ENCODE data around the gene UNC80. TPM values are rescaled to one million over a fixed set of nuclear protein-coding genes. Genes with fewer than 3 reads are reported as not detected.

The UNC80 gene
- total RNA-seq, 4 donors from 2014 or later: not detected

DNA sequence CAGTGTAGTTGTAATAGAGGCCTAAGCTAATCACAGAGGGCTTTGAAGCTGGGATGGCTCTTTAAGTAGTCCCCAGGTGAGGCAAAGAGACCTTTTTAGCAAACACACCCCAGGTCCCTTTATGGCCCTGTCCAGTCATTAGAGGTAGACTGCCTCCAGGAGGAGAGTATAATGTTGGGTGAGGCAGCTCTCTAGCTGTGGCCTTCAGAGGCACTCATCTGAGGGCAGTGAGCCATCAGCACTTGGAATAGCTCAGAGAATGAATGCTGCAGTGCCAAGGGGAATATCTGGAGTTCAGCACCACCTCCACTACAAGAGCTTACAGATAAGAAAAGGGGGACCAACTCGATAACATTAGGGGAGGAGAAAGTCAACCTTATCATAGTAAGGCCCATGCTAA is 52.8 kb downstream of the UNC80 start:
- TF ChIP-seq, protein P1, sequence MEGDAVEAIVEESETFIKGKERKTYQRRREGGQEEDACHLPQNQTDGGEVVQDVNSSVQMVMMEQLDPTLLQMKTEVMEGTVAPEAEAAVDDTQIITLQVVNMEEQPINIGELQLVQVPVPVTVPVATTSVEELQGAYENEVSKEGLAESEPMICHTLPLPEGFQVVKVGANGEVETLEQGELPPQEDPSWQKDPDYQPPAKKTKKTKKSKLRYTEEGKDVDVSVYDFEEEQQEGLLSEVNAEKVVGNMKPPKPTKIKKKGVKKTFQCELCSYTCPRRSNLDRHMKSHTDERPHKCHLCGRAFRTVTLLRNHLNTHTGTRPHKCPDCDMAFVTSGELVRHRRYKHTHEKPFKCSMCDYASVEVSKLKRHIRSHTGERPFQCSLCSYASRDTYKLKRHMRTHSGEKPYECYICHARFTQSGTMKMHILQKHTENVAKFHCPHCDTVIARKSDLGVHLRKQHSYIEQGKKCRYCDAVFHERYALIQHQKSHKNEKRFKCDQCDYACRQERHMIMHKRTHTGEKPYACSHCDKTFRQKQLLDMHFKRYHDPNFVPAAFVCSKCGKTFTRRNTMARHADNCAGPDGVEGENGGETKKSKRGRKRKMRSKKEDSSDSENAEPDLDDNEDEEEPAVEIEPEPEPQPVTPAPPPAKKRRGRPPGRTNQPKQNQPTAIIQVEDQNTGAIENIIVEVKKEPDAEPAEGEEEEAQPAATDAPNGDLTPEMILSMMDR (IDR thresholded peaks at IDR 0.05): no peak
- no peak for TF ChIP-seq POLR2A (IDR thresholded peaks at IDR 0.05)
- Histone ChIP-seq H3K4me1 (no peaks in the 10 kb centered on the region), H3K27me3 (no peaks in the 10 kb centered on the region), H3K4me3 (no peak overlapping the region), H3K9me3 (no peaks in the 10 kb centered on the region), H3K27ac (no peak overlapping the region), H3K36me3 (no peaks in the 10 kb centered on the region)
- no peak for DNase-seq

DNA sequence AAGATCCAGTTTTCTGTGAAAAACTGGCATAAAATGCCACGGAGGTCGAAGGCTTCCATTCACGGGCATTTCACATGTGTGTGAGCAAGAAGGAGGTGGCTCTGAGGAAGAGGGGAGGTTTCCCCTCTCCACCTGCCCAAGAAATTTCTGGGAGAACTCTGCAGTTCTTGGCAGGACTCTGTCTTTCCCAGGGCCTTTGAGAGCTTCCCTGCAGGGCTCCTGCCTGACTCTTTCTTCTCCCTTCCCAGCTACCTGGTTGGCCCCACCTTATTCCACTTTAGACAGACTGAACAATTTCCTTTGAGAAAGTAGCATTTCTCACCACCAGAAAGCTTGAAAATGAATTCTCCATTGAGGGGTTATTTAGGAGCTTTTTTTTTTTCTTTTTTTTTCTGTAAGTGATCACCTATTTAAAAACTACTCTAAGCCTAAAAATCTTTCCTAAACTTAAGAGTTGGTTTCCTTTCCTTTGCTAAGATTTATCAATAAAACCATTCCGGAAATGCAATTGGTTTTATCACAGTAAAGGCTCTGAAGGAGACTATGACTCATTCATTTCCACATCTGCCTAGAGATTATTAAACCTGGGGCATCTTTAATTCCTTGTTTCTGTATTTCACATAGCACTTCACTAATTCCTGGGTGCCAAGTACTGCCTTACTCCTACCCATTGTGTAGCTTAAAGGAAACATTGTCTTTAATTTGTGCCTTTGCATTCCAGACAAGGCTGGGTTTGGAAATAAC is 59.3 kb downstream of the UNC80 start:
- H3K27ac ChIP-seq: no peak overlapping the region
- H3K36me3 ChIP-seq: no peaks in the 10 kb centered on the region
- no peaks in the 10 kb centered on the region for H3K9me3 ChIP-seq
- H3K27me3 ChIP-seq: no peaks in the 10 kb centered on the region
- no peak overlapping the region for H3K4me3 ChIP-seq
- no peak for DNase-seq
- TF ChIP-seq POLR2A (IDR thresholded peaks at IDR 0.05): no peak
- TF ChIP-seq, protein P1 (IDR thresholded peaks at IDR 0.05): no peak
- H3K4me1 ChIP-seq: no peaks in the 10 kb centered on the region

- Histone ChIP-seq H3K27ac (no peak overlapping the region), H3K4me1 (no peaks in the 10 kb centered on the region), H3K4me3 (no peak overlapping the region), H3K9me3 (no peaks in the 10 kb centered on the region), H3K27me3 (no peaks in the 10 kb centered on the region), H3K36me3 (no peaks in the 10 kb centered on the region)
- no peak for TF ChIP-seq POLR2A (IDR thresholded peaks at IDR 0.05)
- DNase-seq: no peak
These were observed 63.1 kb downstream of the UNC80 start for GRCh38 chr2:209834767-209835166.

DNA sequence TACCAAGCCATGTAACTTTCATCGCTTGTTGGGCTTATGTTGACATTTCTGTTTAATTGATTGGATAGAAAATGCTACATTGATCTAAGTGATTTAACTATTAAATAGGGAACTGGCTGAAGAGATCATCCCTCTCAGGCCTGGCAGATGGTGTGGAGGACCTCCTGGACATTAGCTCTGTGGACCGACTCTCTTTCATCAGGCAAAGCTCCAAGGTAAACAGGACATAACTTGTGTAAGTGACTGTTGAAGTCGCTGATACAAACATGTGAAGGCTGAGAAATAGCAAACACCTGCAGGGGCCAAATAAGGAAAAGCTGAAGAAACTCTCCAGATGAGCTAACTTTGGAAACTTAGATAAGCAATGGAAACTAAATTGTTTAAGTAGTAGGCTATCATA is 68.8 kb downstream of the UNC80 start:
- no peaks in the 10 kb centered on the region for H3K9me3 ChIP-seq
- no peak overlapping the region for H3K27ac ChIP-seq
- DNase-seq: no peak
- H3K4me1 ChIP-seq: no peaks in the 10 kb centered on the region
- no peak overlapping the region for H3K4me3 ChIP-seq
- no peaks in the 10 kb centered on the region for H3K36me3 ChIP-seq
- TF ChIP-seq POLR2A (IDR thresholded peaks at IDR 0.05): no peak
- TF ChIP-seq, protein P1 (IDR thresholded peaks at IDR 0.05): no peak
- no peaks in the 10 kb centered on the region for H3K27me3 ChIP-seq

DNA sequence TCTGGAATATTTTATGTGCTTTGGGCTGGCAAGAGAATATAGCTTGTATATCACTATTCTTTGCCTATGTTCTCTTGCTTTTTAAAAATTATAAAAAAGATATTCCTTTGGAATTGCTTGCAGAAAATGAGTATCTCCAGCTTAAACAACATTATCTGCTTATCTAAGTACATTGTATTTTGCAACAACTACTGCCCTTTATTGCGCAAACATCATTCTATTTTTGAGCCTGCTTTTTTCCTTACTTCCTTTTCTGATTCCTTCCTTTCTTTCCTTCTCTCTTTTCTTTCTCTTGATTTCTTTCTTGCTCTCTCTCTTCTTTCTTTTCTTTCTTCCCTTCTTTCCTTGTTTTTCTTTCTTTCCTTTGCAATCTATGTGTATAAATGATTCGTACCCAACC is 74.0 kb downstream of the UNC80 start:
- DNase-seq: no peak
- no peaks in the 10 kb centered on the region for H3K9me3 ChIP-seq
- no peak overlapping the region for H3K27ac ChIP-seq
- H3K4me3 ChIP-seq: no peak overlapping the region
- TF ChIP-seq POLR2A (IDR thresholded peaks at IDR 0.05): no peak
- TF ChIP-seq, protein P1 (IDR thresholded peaks at IDR 0.05): no peak
- H3K4me1 ChIP-seq: no peaks in the 10 kb centered on the region
- no peaks in the 10 kb centered on the region for H3K27me3 ChIP-seq
- H3K36me3 ChIP-seq: no peaks in the 10 kb centered on the region

DNA sequence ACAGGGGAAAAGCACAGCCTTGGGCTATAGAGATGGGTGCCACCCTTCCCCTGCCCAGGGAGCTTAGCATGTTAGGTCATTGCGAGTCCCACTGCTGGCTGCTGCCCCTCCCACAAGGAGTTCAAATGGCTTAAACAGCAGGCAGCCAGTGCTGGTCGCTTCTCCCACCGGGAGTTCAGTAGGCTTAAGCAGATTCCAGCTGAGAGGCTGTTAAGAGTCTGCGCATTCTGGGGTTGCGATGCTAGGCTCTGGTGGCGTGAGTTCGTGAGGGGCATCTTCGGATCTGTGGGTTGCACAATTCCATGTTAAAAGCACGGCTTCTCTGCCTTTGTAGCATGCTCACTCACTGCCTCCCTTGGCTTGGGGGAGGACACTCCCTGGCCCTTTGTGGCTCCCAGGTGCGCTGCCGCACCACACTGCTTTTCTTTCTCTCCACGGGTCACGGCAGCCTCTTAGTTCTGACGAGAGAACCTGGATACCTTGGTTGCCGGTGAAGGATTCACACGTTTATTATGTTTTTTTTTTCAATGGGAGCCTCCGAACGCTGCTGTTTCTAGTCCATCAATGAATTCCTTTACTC is 93.2 kb downstream of the UNC80 start:
- H3K27ac ChIP-seq: no peak overlapping the region
- H3K27me3 ChIP-seq: no peaks in the 10 kb centered on the region
- H3K4me3 ChIP-seq: no peak overlapping the region
- TF ChIP-seq, protein P1 (IDR thresholded peaks at IDR 0.05): no peak
- TF ChIP-seq POLR2A (IDR thresholded peaks at IDR 0.05): no peak
- no peaks in the 10 kb centered on the region for H3K4me1 ChIP-seq
- H3K36me3 ChIP-seq: no peaks in the 10 kb centered on the region
- no peak for DNase-seq
- H3K9me3 ChIP-seq: no peaks in the 10 kb centered on the region

All from Peyer's patch (tissue), 4 donors.